Hepatocyte (in vitro differentiated cells): ENCODE measurements around the gene OR10V1. TPM values are rescaled to one million over a fixed set of nuclear protein-coding genes. Genes with fewer than 3 reads are reported as not detected.

Source experiments
- DNase-seq: peaks from one replicate; pipeline ENCODE4 v3.0.0-alpha.2; 2016; ENCODE audit warnings: low spot score
- H2AFZ ChIP-seq: fragments of 200-600 bp; sonication (generic); 2 replicates; pipeline ENCODE4 v1.6.0; 2016; ENCODE audit warnings: antibody characterized with exemption, mild to moderate bottlenecking
- H3K27ac ChIP-seq: fragments of 200-600 bp; sonication (generic); 2 replicates; pipeline ENCODE4 v1.5.1; 2016; ENCODE audit warnings: mild to moderate bottlenecking
- H3K27me3 ChIP-seq: fragments of 200-600 bp; sonication (generic); 2 replicates; pipeline ENCODE4 v1.6.1; 2016
- H3K36me3 ChIP-seq: fragments of 200-600 bp; sonication (generic); replicated peaks from 2 replicates; pipeline ENCODE4 v1.5.1; 2016; ENCODE audit warnings: low read depth; ENCODE audit not compliant: insufficient read depth
- H3K4me1 ChIP-seq: fragments of 200-600 bp; sonication (generic); 2 replicates; pipeline ENCODE4 v1.5.1; 2016; ENCODE audit warnings: mild to moderate bottlenecking, moderate library complexity; ENCODE audit not compliant: insufficient read depth
- H3K4me2 ChIP-seq: fragments of 200-600 bp; sonication (generic); 2 replicates; pipeline ENCODE4 v1.6.0; 2016
- H3K4me3 ChIP-seq: fragments of 200-600 bp; sonication (generic); 2 replicates; pipeline ENCODE4 v1.5.1; 2016; ENCODE audit warnings: mild to moderate bottlenecking
- H3K79me2 ChIP-seq: fragments of 200-600 bp; sonication (generic); 2 replicates; pipeline ENCODE4 v1.6.0; 2017; ENCODE audit warnings: mild to moderate bottlenecking
- H3K9me2 ChIP-seq: fragments of 200-600 bp; sonication (generic); replicated peaks from 2 replicates; pipeline ENCODE4 v1.6.0; 2017; ENCODE audit warnings: mild to moderate bottlenecking; ENCODE audit not compliant: insufficient read depth
- H3K9me3 ChIP-seq: fragments of 200-600 bp; sonication (generic); 2 replicates; pipeline ENCODE4 v1.5.1; 2016; ENCODE audit warnings: low read depth, mild to moderate bottlenecking
- H4K20me1 ChIP-seq: fragments of 200-600 bp; sonication (generic); 2 replicates; pipeline ENCODE4 v1.6.0; 2016; ENCODE audit warnings: mild to moderate bottlenecking; ENCODE audit not compliant: insufficient read depth, poor library complexity, severe bottlenecking
- EZH2 ChIP-seq: fragments of 200-600 bp; sonication (generic); IDR thresholded peaks from 2 replicates; pipeline ENCODE4 v1.6.1; 2016; ENCODE audit warnings: antibody characterized with exemption, mild to moderate bottlenecking, borderline replicate concordance
- EZH2phosphoT487 ChIP-seq: fragments of 200-600 bp; sonication (generic); IDR thresholded peaks from one replicate; pipeline ENCODE4 v1.6.1; 2018; ENCODE audit warnings: antibody characterized with exemption, mild to moderate bottlenecking, low read depth, moderate library complexity; ENCODE audit not compliant: unreplicated experiment, severe bottlenecking
- WGBS: methylation state at CpG from one replicate; pipeline ENCODE4 v1.1.6; 2016; ENCODE audit warnings: low lambda C conversion rate; ENCODE audit errors: missing lambda C conversion rate; 5-methylcytosine and 5-hydroxymethylcytosine counted together
- polyA plus RNA-seq: library from polyadenylated mRNA; unstranded; fragments of >200 nt; fragmentation: Nextera tagmentation; extraction: Ambion mirVana; gene quantifications from 2 replicates; pipeline ENCODE4 v1.2.1, GENCODE V29; 2016
- total RNA-seq: library from RNA; depleted of rRNA; stranded (reverse); fragments of >200 nt; gene quantifications from 2 replicates; pipeline ENCODE4 v1.2.3, GENCODE V29; 2014
- TF ChIP-seq, protein P1 (sequence below): fragments of 200-600 bp; sonication (generic); IDR thresholded peaks from 2 replicates; pipeline ENCODE4 v1.5.1; 2016; ENCODE audit warnings: antibody characterized with exemption, mild to moderate bottlenecking; ENCODE audit not compliant: poor library complexity

The OR10V1 gene
- total and polyA plus RNA-seq, 2 experiments from 2014 or later: not detected

- Histone ChIP-seq H3K4me2 (no peak overlapping the region), H3K79me2 (no peaks in the 10 kb centered on the region), H3K36me3 (no peaks in the 10 kb centered on the region), H3K27ac (peak overlapping the region; percentile 51), H3K4me1 (peaks cover 4% of the 10 kb centered on the region), H2AFZ (no peak overlapping the region), H3K9me3 (no peaks in the 10 kb centered on the region), H4K20me1 (no peaks in the 10 kb centered on the region), H3K27me3 (no peaks in the 10 kb centered on the region), H3K9me2 (no peaks in the 10 kb centered on the region), H3K4me3 (no peak overlapping the region)
- TF ChIP-seq, protein P1, sequence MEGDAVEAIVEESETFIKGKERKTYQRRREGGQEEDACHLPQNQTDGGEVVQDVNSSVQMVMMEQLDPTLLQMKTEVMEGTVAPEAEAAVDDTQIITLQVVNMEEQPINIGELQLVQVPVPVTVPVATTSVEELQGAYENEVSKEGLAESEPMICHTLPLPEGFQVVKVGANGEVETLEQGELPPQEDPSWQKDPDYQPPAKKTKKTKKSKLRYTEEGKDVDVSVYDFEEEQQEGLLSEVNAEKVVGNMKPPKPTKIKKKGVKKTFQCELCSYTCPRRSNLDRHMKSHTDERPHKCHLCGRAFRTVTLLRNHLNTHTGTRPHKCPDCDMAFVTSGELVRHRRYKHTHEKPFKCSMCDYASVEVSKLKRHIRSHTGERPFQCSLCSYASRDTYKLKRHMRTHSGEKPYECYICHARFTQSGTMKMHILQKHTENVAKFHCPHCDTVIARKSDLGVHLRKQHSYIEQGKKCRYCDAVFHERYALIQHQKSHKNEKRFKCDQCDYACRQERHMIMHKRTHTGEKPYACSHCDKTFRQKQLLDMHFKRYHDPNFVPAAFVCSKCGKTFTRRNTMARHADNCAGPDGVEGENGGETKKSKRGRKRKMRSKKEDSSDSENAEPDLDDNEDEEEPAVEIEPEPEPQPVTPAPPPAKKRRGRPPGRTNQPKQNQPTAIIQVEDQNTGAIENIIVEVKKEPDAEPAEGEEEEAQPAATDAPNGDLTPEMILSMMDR: no peak
- no peak for TF ChIP-seq EZH2phosphoT487
- no peak for TF ChIP-seq EZH2
- 78% methylated on average over 2 of the region's 2 CpGs for WGBS
- peak; percentile 41 for DNase-seq
These were observed 17.4 kb upstream of the OR10V1 start for GRCh38 chr11:59730896-59731565.

- Histone ChIP-seq H3K27me3 (no peaks in the 10 kb centered on the region), H3K9me3 (no peaks in the 10 kb centered on the region), H3K36me3 (no peaks in the 10 kb centered on the region), H3K27ac (no peak overlapping the region), H3K4me3 (no peak overlapping the region), H3K9me2 (no peaks in the 10 kb centered on the region), H4K20me1 (no peaks in the 10 kb centered on the region), H3K79me2 (no peaks in the 10 kb centered on the region), H2AFZ (no peak overlapping the region), H3K4me1 (peaks cover 4% of the 10 kb centered on the region), H3K4me2 (no peak overlapping the region)
- WGBS: 89% methylated on average over 5 of the region's 5 CpGs
- TF ChIP-seq EZH2phosphoT487 (no peak), EZH2 (no peak)
- TF ChIP-seq, protein P1: no peak
- no peak for DNase-seq
These were observed 16.2 kb upstream of the OR10V1 start for GRCh38 chr11:59729834-59730233.

DNA sequence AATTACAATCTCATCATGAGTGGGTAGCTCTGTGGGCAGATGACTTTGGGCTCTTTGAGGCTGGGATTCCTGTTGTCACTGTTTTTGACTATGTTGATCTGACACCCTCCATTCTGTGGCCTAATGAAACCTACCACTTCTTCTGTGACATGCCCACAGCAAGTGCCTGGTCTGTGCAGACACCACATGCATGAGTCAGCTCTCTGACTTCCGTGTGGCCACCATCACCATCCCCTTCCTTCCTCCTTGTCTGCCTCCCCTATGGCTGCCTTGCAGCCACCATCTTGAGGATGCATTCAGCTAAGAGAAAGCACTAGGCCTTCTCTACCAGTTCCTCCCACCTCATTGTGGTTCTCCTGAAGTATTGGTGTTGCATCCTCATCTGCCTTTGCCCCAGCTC is 15.3 kb upstream of the OR10V1 start:
- no peak for DNase-seq
- Histone ChIP-seq H3K9me3 (no peaks in the 10 kb centered on the region), H4K20me1 (no peaks in the 10 kb centered on the region), H3K4me1 (peaks cover 4% of the 10 kb centered on the region), H3K27ac (no peak overlapping the region), H3K9me2 (no peaks in the 10 kb centered on the region), H3K79me2 (no peaks in the 10 kb centered on the region), H3K4me2 (no peak overlapping the region), H3K36me3 (no peaks in the 10 kb centered on the region), H3K4me3 (no peak overlapping the region), H3K27me3 (no peaks in the 10 kb centered on the region), H2AFZ (no peak overlapping the region)
- no peak for TF ChIP-seq EZH2
- TF ChIP-seq, protein P1: no peak
- no peak for TF ChIP-seq EZH2phosphoT487
- 71% methylated on average over 1 of the region's 1 CpG for WGBS
